Thoracic aorta (tissue), 2 donors: ENCODE measurements around the gene FHIT. TPM values are rescaled to one million over a fixed set of nuclear protein-coding genes. Genes with fewer than 3 reads are reported as not detected.

Experiments used
- ATAC-seq: fragments of 150-250 bp; one replicate; pipeline ENCODE4 v1.8.0; 2017; ENCODE audit warnings: low read depth; ENCODE audit not compliant: insufficient number of reproducible peaks, low FRiP score
- DNase-seq: peaks from one replicate; pipeline ENCODE4 v3.0.0-alpha.2; 2020; ENCODE audit warnings: low spot score
- H3K27ac ChIP-seq, 2 donors: fragments of 200-600 bp; sonication (generic); 1 replicate in 1 of 2; 2 replicates in 1 of 2; pipeline ENCODE4 v1.5.1; 2016; ENCODE audit warnings: mild to moderate bottlenecking in 2 of 2, moderate library complexity in 2 of 2
- H3K27me3 ChIP-seq: fragments of 200-600 bp; sonication (generic); replicated peaks from 2 replicates; pipeline ENCODE4 v1.6.0; 2016; ENCODE audit warnings: mild to moderate bottlenecking; ENCODE audit not compliant: insufficient read depth
- H3K36me3 ChIP-seq: fragments of 200-600 bp; sonication (generic); one replicate; pipeline ENCODE4 v1.5.1; 2016
- H3K4me1 ChIP-seq, 2 donors: fragments of 200-600 bp; sonication (generic); 1 replicate in 1 of 2; 2 replicates in 1 of 2; pipeline versions ENCODE4 v1.5.1 to v1.6.0; 2016; ENCODE audit warnings: low read depth in 2 of 2, mild to moderate bottlenecking in 1 of 2; ENCODE audit not compliant: control insufficient read depth in 1 of 2
- H3K4me3 ChIP-seq: fragments of 200-600 bp; sonication (generic); 2 replicates; pipeline ENCODE4 v1.5.1; 2016; ENCODE audit warnings: mild to moderate bottlenecking
- H3K9me3 ChIP-seq: fragments of 200-600 bp; sonication (generic); 2 replicates; pipeline ENCODE4 v1.5.1; 2016
- total RNA-seq, 2 donors: library from RNA; depleted of rRNA; stranded (reverse); fragments of >200 nt; gene quantifications; one replicate each; pipeline versions ENCODE4 v1.1.0 to v1.2.3, GENCODE V29; 2016
- TF ChIP-seq, protein P1 (sequence below): fragments of 200-600 bp; sonication (generic); IDR thresholded peaks from one replicate; pipeline ENCODE4 v1.5.1; 2019; ENCODE audit warnings: antibody characterized with exemption

FHIT gene
- total RNA-seq, 2 donors from 2014 or later, result 2.0 to 2.3 TPM

DNA sequence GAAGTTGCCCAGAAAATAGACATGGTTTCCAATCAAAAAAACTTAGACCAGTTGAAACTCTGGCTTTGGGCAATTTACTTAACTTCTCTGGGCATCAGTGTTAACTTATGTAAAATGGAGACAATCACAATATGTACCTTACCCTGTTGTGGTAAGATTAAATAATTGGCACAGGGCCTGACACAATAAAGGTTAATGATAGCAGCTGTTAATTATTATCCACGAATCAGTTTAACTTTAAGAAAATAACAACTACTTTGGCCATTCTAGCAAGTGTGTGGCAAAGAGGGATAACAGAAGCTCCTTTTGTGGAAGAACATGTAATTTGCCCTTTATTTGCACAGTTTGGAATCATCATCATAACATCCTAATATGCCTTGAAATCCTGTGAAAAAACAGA, 787.6 kb downstream of the FHIT start:
- H3K36me3 ChIP-seq, result no peaks in the 10 kb centered on the region
- H3K27ac ChIP-seq, result no peak overlapping the region
- DNase-seq (no peak), ATAC-seq (no peak)
- peaks cover 4 to 12% of the 10 kb centered on the region in 2 donors for H3K4me1 ChIP-seq
- H3K4me3 ChIP-seq, result no peak overlapping the region
- TF ChIP-seq, protein P1, sequence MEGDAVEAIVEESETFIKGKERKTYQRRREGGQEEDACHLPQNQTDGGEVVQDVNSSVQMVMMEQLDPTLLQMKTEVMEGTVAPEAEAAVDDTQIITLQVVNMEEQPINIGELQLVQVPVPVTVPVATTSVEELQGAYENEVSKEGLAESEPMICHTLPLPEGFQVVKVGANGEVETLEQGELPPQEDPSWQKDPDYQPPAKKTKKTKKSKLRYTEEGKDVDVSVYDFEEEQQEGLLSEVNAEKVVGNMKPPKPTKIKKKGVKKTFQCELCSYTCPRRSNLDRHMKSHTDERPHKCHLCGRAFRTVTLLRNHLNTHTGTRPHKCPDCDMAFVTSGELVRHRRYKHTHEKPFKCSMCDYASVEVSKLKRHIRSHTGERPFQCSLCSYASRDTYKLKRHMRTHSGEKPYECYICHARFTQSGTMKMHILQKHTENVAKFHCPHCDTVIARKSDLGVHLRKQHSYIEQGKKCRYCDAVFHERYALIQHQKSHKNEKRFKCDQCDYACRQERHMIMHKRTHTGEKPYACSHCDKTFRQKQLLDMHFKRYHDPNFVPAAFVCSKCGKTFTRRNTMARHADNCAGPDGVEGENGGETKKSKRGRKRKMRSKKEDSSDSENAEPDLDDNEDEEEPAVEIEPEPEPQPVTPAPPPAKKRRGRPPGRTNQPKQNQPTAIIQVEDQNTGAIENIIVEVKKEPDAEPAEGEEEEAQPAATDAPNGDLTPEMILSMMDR, result no peak
- H3K9me3 ChIP-seq, result peaks cover under 1% of the 10 kb centered on the region
- no peaks in the 10 kb centered on the region for H3K27me3 ChIP-seq

DNA sequence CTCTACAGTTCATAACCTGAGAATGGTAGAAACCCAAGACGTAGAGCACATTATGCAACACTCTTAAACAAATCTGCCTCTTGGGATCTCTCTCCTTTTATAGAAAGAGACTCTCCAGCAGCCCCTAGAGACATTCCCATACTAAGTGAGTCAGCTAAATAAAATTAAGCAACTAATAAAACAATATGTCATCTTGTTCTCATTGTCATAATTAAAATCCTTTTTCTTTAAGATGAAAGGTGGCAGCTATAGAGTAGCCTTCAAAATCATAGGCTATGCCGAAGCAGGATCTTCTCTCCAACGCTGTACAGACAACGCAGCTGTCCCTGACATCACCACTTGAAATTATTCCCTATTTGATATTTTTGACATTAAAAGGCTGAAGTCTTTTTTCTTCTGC, 790.0 kb downstream of the FHIT start:
- no peak for DNase-seq

DNA sequence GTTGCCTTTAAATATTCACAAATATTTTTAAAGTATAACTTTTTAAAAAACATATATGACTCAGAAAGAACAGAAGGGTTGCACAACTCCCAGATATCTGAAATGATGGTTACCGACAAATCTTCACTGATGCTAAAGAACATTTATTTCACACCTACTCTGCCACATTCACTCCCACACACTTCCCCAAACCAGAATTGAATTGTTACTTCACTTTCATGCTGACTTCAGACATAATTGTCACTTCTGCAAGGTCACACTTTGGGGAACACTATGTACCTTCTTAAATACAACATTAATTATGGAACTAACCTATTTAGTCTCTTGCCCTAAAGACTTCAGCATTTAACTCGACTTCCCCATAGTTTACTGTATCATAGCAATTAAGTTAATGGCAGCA, 795.1 kb downstream of the FHIT start:
- Histone ChIP-seq H3K4me1 (peaks cover 4 to 8% of the 10 kb centered on the region in 2 donors), H3K27me3 (no peaks in the 10 kb centered on the region), H3K4me3 (no peak overlapping the region), H3K36me3 (no peaks in the 10 kb centered on the region), H3K9me3 (no peaks in the 10 kb centered on the region), H3K27ac (no peak overlapping the region)
- TF ChIP-seq, protein P1, result no peak
- ATAC-seq (no peak), DNase-seq (no peak)

More for the DNA sequence above, 790.0 kb downstream of the FHIT start:
- Histone ChIP-seq H3K27me3 (no peaks in the 10 kb centered on the region), H3K36me3 (no peaks in the 10 kb centered on the region), H3K9me3 (no peaks in the 10 kb centered on the region), H3K27ac (no peak overlapping the region), H3K4me3 (no peak overlapping the region), H3K4me1 (peaks cover 4 to 12% of the 10 kb centered on the region in 2 donors)
- no peak for ATAC-seq
- TF ChIP-seq, protein P1, result no peak

DNA sequence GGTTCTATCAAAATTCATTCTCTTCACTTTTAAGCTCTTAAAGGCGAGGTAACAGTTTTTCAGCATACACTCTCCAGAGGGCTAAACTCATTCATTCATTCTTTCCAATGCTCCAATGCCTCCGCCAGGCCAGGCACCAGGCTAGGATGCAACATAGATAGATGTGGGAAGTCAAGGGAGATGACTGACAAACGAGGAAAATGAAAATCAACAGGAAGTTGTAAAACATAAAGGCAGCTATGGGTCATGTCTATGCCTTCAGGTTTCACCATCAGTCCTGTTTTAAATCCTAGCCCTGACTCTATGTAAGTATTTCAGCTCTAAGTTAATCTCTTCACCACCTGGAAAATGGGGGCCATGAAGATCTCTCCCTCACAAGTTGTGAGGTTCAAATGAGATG, 797.9 kb downstream of the FHIT start:
- no peak for DNase-seq
- Histone ChIP-seq H3K9me3 (no peaks in the 10 kb centered on the region), H3K4me3 (no peak overlapping the region), H3K4me1 (no peaks in the 10 kb centered on the region), H3K36me3 (no peaks in the 10 kb centered on the region), H3K27ac (no peak overlapping the region), H3K27me3 (no peaks in the 10 kb centered on the region)
- TF ChIP-seq, protein P1, result no peak
- no peak for ATAC-seq

DNA sequence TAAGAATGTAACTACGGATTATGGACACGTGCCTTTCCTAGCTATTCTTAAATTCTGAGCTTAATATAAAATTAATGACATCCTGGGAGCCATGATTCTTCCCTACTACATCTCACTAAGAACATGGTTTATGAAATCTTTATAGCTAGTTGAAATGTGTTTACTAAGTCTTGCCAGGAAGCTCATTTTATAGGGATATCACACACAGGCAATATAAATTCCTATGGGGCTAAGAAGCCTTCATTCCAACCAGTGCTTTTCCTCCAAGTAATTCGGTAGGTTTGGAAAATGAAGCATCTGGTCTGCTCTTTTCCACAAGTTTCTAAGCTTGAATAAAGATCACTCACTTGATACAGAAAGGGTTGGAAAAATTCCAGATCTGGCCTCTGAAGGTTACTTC, 802.6 kb downstream of the FHIT start:
- H3K27ac ChIP-seq, result no peak overlapping the region
- ATAC-seq (no peak), DNase-seq (no peak)
- TF ChIP-seq, protein P1, result no peak
- no peak overlapping the region for H3K4me3 ChIP-seq
- H3K27me3 ChIP-seq, result no peaks in the 10 kb centered on the region
- H3K9me3 ChIP-seq, result no peaks in the 10 kb centered on the region
- H3K4me1 ChIP-seq, result no peaks in the 10 kb centered on the region
- H3K36me3 ChIP-seq, result no peaks in the 10 kb centered on the region
